Measurements from ENCODE around the gene FIGNL2.

DNA sequence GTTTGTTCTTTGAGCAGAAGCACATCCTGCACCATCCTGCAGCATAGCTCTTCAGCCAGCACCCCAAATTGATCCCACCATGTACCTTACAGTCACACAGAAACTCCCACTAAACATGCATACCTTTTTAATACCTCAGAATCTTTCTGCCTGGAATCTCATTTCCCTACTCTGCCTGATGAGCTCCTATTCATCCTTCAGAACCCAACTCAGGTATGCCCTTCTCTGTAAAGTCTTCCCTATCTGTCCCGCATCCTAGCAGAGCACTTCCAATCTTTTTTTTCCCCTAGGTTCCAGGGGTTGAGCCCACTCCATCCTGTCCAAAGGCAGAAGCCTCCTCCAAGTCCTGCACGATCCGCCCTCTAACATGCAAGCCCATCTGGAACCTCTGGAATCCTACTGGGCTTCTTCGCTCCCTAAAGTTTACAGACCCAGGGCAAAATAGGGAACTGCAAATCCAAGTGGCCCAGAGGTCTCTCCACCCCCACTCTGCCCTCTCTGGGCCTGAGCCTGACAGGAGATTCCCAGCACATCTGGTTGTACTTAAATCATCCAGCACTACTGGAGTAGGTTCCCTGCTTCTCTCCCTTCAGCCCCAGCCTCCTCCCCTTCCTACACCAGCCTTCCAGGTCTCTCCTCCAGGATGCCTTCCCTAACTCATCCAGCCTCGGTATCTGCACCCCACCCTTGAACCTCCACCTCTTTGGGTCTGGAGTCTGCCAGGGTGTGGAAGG lies 4.1 kb upstream of the FIGNL2 start:
- TF ChIP-seq, protein P1, sequence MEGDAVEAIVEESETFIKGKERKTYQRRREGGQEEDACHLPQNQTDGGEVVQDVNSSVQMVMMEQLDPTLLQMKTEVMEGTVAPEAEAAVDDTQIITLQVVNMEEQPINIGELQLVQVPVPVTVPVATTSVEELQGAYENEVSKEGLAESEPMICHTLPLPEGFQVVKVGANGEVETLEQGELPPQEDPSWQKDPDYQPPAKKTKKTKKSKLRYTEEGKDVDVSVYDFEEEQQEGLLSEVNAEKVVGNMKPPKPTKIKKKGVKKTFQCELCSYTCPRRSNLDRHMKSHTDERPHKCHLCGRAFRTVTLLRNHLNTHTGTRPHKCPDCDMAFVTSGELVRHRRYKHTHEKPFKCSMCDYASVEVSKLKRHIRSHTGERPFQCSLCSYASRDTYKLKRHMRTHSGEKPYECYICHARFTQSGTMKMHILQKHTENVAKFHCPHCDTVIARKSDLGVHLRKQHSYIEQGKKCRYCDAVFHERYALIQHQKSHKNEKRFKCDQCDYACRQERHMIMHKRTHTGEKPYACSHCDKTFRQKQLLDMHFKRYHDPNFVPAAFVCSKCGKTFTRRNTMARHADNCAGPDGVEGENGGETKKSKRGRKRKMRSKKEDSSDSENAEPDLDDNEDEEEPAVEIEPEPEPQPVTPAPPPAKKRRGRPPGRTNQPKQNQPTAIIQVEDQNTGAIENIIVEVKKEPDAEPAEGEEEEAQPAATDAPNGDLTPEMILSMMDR (conservative IDR thresholded peaks at IDR 0.05; ENCODE audit: low read depth, low read length), result no peak
- no peak for TF ChIP-seq MXI1 (IDR thresholded peaks at IDR 0.05; ENCODE audit: borderline replicate concordance, low read depth, low read length)
- TF ChIP-seq, protein P2, sequence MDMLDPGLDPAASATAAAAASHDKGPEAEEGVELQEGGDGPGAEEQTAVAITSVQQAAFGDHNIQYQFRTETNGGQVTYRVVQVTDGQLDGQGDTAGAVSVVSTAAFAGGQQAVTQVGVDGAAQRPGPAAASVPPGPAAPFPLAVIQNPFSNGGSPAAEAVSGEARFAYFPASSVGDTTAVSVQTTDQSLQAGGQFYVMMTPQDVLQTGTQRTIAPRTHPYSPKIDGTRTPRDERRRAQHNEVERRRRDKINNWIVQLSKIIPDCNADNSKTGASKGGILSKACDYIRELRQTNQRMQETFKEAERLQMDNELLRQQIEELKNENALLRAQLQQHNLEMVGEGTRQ (IDR thresholded peaks at IDR 0.05; ENCODE audit: low read depth, low read length), result no peak
- TF ChIP-seq POLR2A (IDR thresholded peaks at IDR 0.05; ENCODE audit: low read depth, low read length), result no peak
- TF ChIP-seq RAD21 (IDR thresholded peaks at IDR 0.05; ENCODE audit: low read length), result no peak
- TF ChIP-seq CHD1 (IDR thresholded peaks at IDR 0.05; ENCODE audit: low read depth, low read length), result no peak
- no peak for TF ChIP-seq CEBPB (IDR thresholded peaks at IDR 0.05; ENCODE audit: low read depth, low read length)
- TF ChIP-seq SMC3 (IDR thresholded peaks at IDR 0.05; ENCODE audit: low read depth, low read length), result no peak
- TF ChIP-seq, protein P3, sequence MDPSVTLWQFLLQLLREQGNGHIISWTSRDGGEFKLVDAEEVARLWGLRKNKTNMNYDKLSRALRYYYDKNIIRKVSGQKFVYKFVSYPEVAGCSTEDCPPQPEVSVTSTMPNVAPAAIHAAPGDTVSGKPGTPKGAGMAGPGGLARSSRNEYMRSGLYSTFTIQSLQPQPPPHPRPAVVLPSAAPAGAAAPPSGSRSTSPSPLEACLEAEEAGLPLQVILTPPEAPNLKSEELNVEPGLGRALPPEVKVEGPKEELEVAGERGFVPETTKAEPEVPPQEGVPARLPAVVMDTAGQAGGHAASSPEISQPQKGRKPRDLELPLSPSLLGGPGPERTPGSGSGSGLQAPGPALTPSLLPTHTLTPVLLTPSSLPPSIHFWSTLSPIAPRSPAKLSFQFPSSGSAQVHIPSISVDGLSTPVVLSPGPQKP (IDR thresholded peaks at IDR 0.05; ENCODE audit: borderline replicate concordance, low read depth, low read length), result no peak

Data from IMR-90 (cell line).